A549 (cell line): Measurements from ENCODE around the gene HOXA4. TPM values are rescaled to one million over a fixed set of nuclear protein-coding genes. Genes with fewer than 3 reads are reported as not detected.

Source experiments
- ATAC-seq, 2 experiments: fragments of 200-7000 bp in 1 of 2; fragments of >200 bp in 1 of 2; cut with Nextera tagmentation in 1 of 2; cut with Tn5 transposase in 1 of 2; 3 replicates each; pipeline versions ENCODE4 v1.8.0 to v1.9.1; 2018 to 2020; ENCODE audit warnings: mild to moderate bottlenecking in 1 of 2, moderate library complexity in 1 of 2
- CTCF ChIA-PET: fragments of 300-600 bp; sonication (Branson Sonifier 250); formaldehyde crosslinking; extraction: SDS; loops from one replicate; lab custom pipeline; 2021; ENCODE audit warnings: antibody characterized with exemption, inconsistent platforms; lab: Yijun Ruan, JAX
- POLR2A ChIA-PET: fragments of 350-600 bp; formaldehyde crosslinking; extraction: SDS; loops from one replicate; lab custom pipeline; 2021; ENCODE audit warnings: antibody characterized with exemption, inconsistent platforms; lab: Yijun Ruan, JAX
- DNase-seq, 2 experiments: peaks; one replicate each; pipeline versions ENCODE4 v3.0.0 to v3.0.0-alpha.2; 2011 to 2016; ENCODE audit warnings: low read depth in 1 of 2, low spot score in 1 of 2
- FAIRE-seq: peaks from 2 replicates; lab custom pipeline; 2011; peaks lifted over from hg19 to GRCh38; lab: Jason Lieb, UNC
- H3K27ac ChIP-seq, 2 experiments: fragments of >200 bp; sonication (Bioruptor Twin); formaldehyde crosslinking; 3 replicates each; pipeline ENCODE4 v1.5.1; 2016 to 2017
- H3K4me1 ChIP-seq: fragments of >200 bp; sonication (Bioruptor Twin); formaldehyde crosslinking; 3 replicates; pipeline ENCODE4 v1.6.1; 2016
- H3K4me2 ChIP-seq: fragments of >200 bp; sonication (Bioruptor Twin); formaldehyde crosslinking; 3 replicates; pipeline ENCODE4 v1.6.1; 2016
- H3K4me3 ChIP-seq: fragments of >200 bp; sonication (Bioruptor Twin); formaldehyde crosslinking; 3 replicates; pipeline ENCODE4 v1.5.1; 2016
- H3K9me3 ChIP-seq: fragments of >200 bp; sonication (Bioruptor Twin); formaldehyde crosslinking; 3 replicates; pipeline ENCODE4 v1.6.1; 2016
- ATOH8 ChIP-seq: fragments of 250-450 bp; sonication (Bioruptor Pico); IDR thresholded peaks from 2 replicates; pipeline ENCODE4 v1.5.0; 2020; ENCODE audit warnings: low read depth, mild to moderate bottlenecking, moderate library complexity
- CEBPB ChIP-seq, 2 experiments: fragments of >200 bp in 1 of 2; sonication (Bioruptor Twin) in 1 of 2; formaldehyde crosslinking in 1 of 2; IDR thresholded peaks; 2 replicates each; pipeline ENCODE4 v1.6.1; 2012 to 2016
- EP300 ChIP-seq, 2 experiments: fragments of >200 bp; sonication (Bioruptor Twin); formaldehyde crosslinking; IDR thresholded peaks; 2 replicates in 1 of 2; 3 replicates in 1 of 2; pipeline ENCODE4 v1.6.1; 2016 to 2017
- FOSL2 ChIP-seq, 2 experiments: fragments of 450-650 bp in 1 of 2; fragments of >200 bp in 1 of 2; sonication (Bioruptor Twin) in 1 of 2; formaldehyde crosslinking; IDR thresholded peaks; 2 replicates each; pipeline versions ENCODE4 v1.5.0 to v1.6.1; 2016 to 2020; ENCODE audit warnings: mild to moderate bottlenecking in 1 of 2, moderate library complexity in 1 of 2
- GATA3 ChIP-seq: IDR thresholded peaks from 2 replicates; pipeline ENCODE4 v1.6.1; 2012; ENCODE audit warnings: borderline replicate concordance
- JUN ChIP-seq, 2 experiments: fragments of >200 bp; sonication (Bioruptor Twin); formaldehyde crosslinking; IDR thresholded peaks; 2 replicates in 1 of 2; 3 replicates in 1 of 2; pipeline ENCODE4 v1.6.1; 2016 to 2017
- JUNB ChIP-seq: fragments of >200 bp; sonication (Bioruptor Twin); formaldehyde crosslinking; IDR thresholded peaks from 2 replicates; pipeline ENCODE4 v1.6.1; 2016
- KDM1A ChIP-seq: fragments of 200-600 bp; sonication (generic); IDR thresholded peaks from 2 replicates; pipeline ENCODE4 v1.6.1; 2016; ENCODE audit warnings: low read depth, mild to moderate bottlenecking
- MAFK ChIP-seq: fragments of 450-650 bp; IDR thresholded peaks from 2 replicates; pipeline ENCODE4 v1.6.1; 2014; ENCODE audit not compliant: partially characterized antibody
- MAX ChIP-seq: IDR thresholded peaks from 2 replicates; pipeline ENCODE4 v1.6.1; 2012
- MYC ChIP-seq: IDR thresholded peaks from 2 replicates; pipeline ENCODE4 v1.6.1; 2012; ENCODE audit warnings: mild to moderate bottlenecking, inconsistent platforms, low read length, improper control_type of control experiment, borderline replicate concordance
- NFE2L2 ChIP-seq: fragments of 150-350 bp; conservative IDR thresholded peaks from 2 replicates; pipeline ENCODE4 v1.6.1; 2014; ENCODE audit warnings: low read length
- POLR2A ChIP-seq: IDR thresholded peaks from 2 replicates; pipeline ENCODE4 v1.6.1; 2012; ENCODE audit warnings: mild to moderate bottlenecking, low read length
- RAD21 ChIP-seq, 2 experiments: fragments of >200 bp in 1 of 2; sonication (Bioruptor Twin) in 1 of 2; formaldehyde crosslinking in 1 of 2; IDR thresholded peaks in 1 of 2; conservative IDR thresholded peaks in 1 of 2; 2 replicates in 1 of 2; 3 replicates in 1 of 2; pipeline ENCODE4 v1.6.1; 2012 to 2018; ENCODE audit warnings: inconsistent platforms in 1 of 2
- RARB ChIP-seq: fragments of 250-450 bp; sonication (Bioruptor Pico); IDR thresholded peaks from 2 replicates; pipeline ENCODE4 v1.8.0; 2021; ENCODE audit warnings: mild to moderate bottlenecking, moderate library complexity
- RFX5 ChIP-seq: fragments of 450-650 bp; IDR thresholded peaks from 2 replicates; pipeline ENCODE4 v1.7.1; 2014; ENCODE audit warnings: antibody characterized with exemption, mild to moderate bottlenecking, moderate library complexity
- TP53 ChIP-seq: fragments of 250-450 bp; sonication (Bioruptor Pico); IDR thresholded peaks from 2 replicates; pipeline ENCODE4 v1.5.0; 2021; ENCODE audit warnings: mild to moderate bottlenecking, moderate library complexity
- USF2 ChIP-seq: fragments of 450-650 bp; IDR thresholded peaks from 2 replicates; pipeline ENCODE4 v1.6.1; 2014; ENCODE audit warnings: antibody characterized with exemption
- ZNF302 ChIP-seq: fragments of 250-450 bp; sonication (Bioruptor Pico); IDR thresholded peaks from 2 replicates; pipeline ENCODE4 v1.9.0; 2021; ENCODE audit warnings: inconsistent platforms, mild to moderate bottlenecking, moderate library complexity
- WGBS: methylation state at CpG from one replicate; pipeline ENCODE4 v1.1.6; 2017; ENCODE audit errors: missing lambda C conversion rate; 5-methylcytosine and 5-hydroxymethylcytosine counted together
- polyA plus RNA-seq, 4 experiments: library from polyadenylated mRNA; depleted of rRNA in 3 of 4; stranded (reverse); fragments of >200 nt; fragmentation: RNase III in 1 of 4; extraction: RNeasy Plus Mini Kit Qiagen cat#74134 plus additional on column Dnase treatment in 1 of 4; gene quantifications; 2 replicates in 3 of 4; 3 replicates in 1 of 4; pipeline ENCODE4 v1.2.3, GENCODE V29; 2011 to 2017

HOXA4 gene
- polyA plus RNA-seq, 2 of the 4 experiments (the other 2 are of a cell fraction): 2.1 to 2.6 TPM

GRCh38 chr7:27111751-27112277, 18.7 kb downstream of the HOXA4 start:
- H3K4me2 ChIP-seq: peak overlapping the region; percentile 88
- WGBS: 8% methylated on average over 4 of the region's 4 CpGs
- peaks cover 34% of the 10 kb centered on the region for H3K4me1 ChIP-seq
- no peak for DNase-seq
- ChIA-PET POLR2A (interaction anchor here (1.8 to 5.1 kb wide), 2 partner anchors 15 to 248 kb away, joined by 10 to 34 read pairs; partner anchors contain the start of genes HOXA1 and SKAP2), CTCF (interaction anchor here (1.0 to 1.7 kb wide), 3 partner anchors 19 to 430 kb away, joined by 3 to 6 read pairs (median 4); partner anchors contain the start of genes HOXA4 and HOXA5)
- no peak for FAIRE-seq
- H3K4me3 ChIP-seq: peak overlapping the region; percentile 72
- peak overlapping the region; percentile 92 to 98 for H3K27ac ChIP-seq
- no peaks in the 10 kb centered on the region for H3K9me3 ChIP-seq
- no peak for TF ChIP-seq MYC
- no peak for TF ChIP-seq NFE2L2
- ATAC-seq: no peak

GRCh38 chr7:27111042-27111750, 19.4 kb downstream of the HOXA4 start:
- Histone ChIP-seq H3K4me2 (peak overlapping the region; percentile 88), H3K9me3 (no peaks in the 10 kb centered on the region), H3K4me3 (peak overlapping the region; percentile 72), H3K4me1 (peaks cover 30% of the 10 kb centered on the region)
- POLR2A ChIA-PET: interaction anchor here (0.9 to 1.8 kb wide), 3 partner anchors 10 to 15 kb away, joined by 3 to 10 read pairs (median 6); partner anchors contain the start of gene HOXA1
- WGBS: 24% methylated on average over 5 of the region's 6 CpGs
- CTCF ChIA-PET: interaction anchor here (0.9 to 3.0 kb wide), 7 partner anchors 12 to 429 kb away, joined by 3 to 17 read pairs (median 4); partner anchors contain the start of genes HOXA1 and HOXA5
- FAIRE-seq: no peak
- no peak for ATAC-seq
- TF ChIP-seq POLR2A: no peak
- TF ChIP-seq FOSL2 (IDR thresholded peaks at IDR 0.05): peak; percentile 53
- peak; percentile 79 for TF ChIP-seq FOSL2 (CRISPR knock-in tag; IDR thresholded peaks at IDR 0.05)
- TF ChIP-seq, all 56 proteins: peak for 1
- peak overlapping the region; percentile 92 to 98 for H3K27ac ChIP-seq
- DNase-seq: peak in 1 of 2 experiments; percentile 73

GRCh38 chr7:27110186-27111031, 20.1 kb downstream of the HOXA4 start:
- Histone ChIP-seq H3K4me2 (peak overlapping the region; percentile 88), H3K4me3 (peak overlapping the region; percentile 72)
- DNase-seq: peak in 1 of 2 experiments; percentile 51
- POLR2A ChIA-PET: interaction anchor here (0.9 to 1.8 kb wide), 3 partner anchors 11 to 14 kb away, joined by 3 to 10 read pairs (median 6); partner anchors contain the start of gene HOXA1
- FAIRE-seq: no peak
- WGBS: 79% methylated on average over 50 of the region's 66 CpGs
- ATAC-seq: no peak
- TF ChIP-seq MAX (peak; percentile 23; the same call in 1 of the 2 replicates), MAFK (peak; percentile 26), JUN (IDR thresholded peaks at IDR 0.05) (no peak), RAD21 (conservative IDR thresholded peaks at IDR 0.05 in 1 of 2, IDR thresholded peaks at IDR 0.05 in 1 of 2) (no peak), ATOH8 (CRISPR knock-in tag) (0 out of 2 replicates have a peak, but pooled peaks have one; percentile 12), CEBPB (IDR thresholded peaks at IDR 0.05) (0 out of 4 replicates have a peak, but pooled peaks of 1 of the 2 experiments have one; percentile 3), EP300 (IDR thresholded peaks at IDR 0.05) (no peak), POLR2A (no peak)
- TF ChIP-seq, all 56 proteins: peak for 4
- Histone ChIP-seq H3K9me3 (no peaks in the 10 kb centered on the region), H3K4me1 (peaks cover 30% of the 10 kb centered on the region), H3K27ac (peak overlapping the region; percentile 92 to 98)
- CTCF ChIA-PET: interaction anchor here (0.9 to 3.0 kb wide), 8 partner anchors 11 to 428 kb away, joined by 3 to 17 read pairs (median 4); partner anchors contain the start of genes HOXA1 and HOXA5

GRCh38 chr7:27109466-27110185, 20.9 kb downstream of the HOXA4 start:
- CTCF ChIA-PET: interaction anchor here (1.0 to 3.0 kb wide), 7 partner anchors 10 to 419 kb away, joined by 3 to 17 read pairs (median 4); partner anchors contain the start of genes HOXA1 and HOXA5
- DNase-seq (no peak), ATAC-seq (no peak)
- Histone ChIP-seq H3K9me3 (no peaks in the 10 kb centered on the region), H3K4me2 (no peak overlapping the region; the same call in 2 of the 3 replicates), H3K27ac (peak overlapping the region in 1 of 2 experiments; percentile 98; a peak in 3 of 6 replicates)
- TF ChIP-seq KDM1A (no peak), ZNF302 (CRISPR knock-in tag) (no peak), RFX5 (no peak), TP53 (no peak), GATA3 (no peak), JUNB (no peak), POLR2A (no peak), RARB (CRISPR knock-in tag) (no peak), USF2 (no peak)
- TF ChIP-seq, all 56 proteins: peak for 0
- Histone ChIP-seq H3K4me3 (no peak overlapping the region), H3K4me1 (peaks cover 30% of the 10 kb centered on the region)
- POLR2A ChIA-PET: interaction anchor here (1.8 kb wide), 1 partner anchor 13 kb away, joined by 10 read pairs; the partner anchor contains the start of gene HOXA1
- 88% methylated on average over 4 of the region's 4 CpGs for WGBS
- no peak for FAIRE-seq
